ENCODE results near the gene PTPN13. TPM values are rescaled to one million over a fixed set of nuclear protein-coding genes. Genes with fewer than 3 reads are reported as not detected.

PTPN13 gene
- 10 to 100 TPM in 1 of 2 donors, 1 to 10 TPM in 1; 6.2 to 12.1 TPM for total RNA-seq

- no peaks in the 10 kb centered on the region for H3K27me3 ChIP-seq
- no peaks in the 10 kb centered on the region for H3K36me3 ChIP-seq
- H3K4me3 ChIP-seq = peak within 1 kb of the TSS; percentile 46 to 77
- H3K4me1 ChIP-seq = peaks cover 0 to 7% of the 10 kb centered on the region in 2 donors
- TF ChIP-seq CTCF (IDR thresholded peaks at IDR 0.05) = no peak
- H3K27ac ChIP-seq = peak within 1 kb of the TSS; percentile 77 to 85
- DNase-seq (ENCODE audit: low spot score) = peak; percentile 98
- H3K9me3 ChIP-seq = no peaks in the 10 kb centered on the region
Measured at GRCh38 chr4:86593688-86594558, at the start of gene PTPN13. Gene PTPN13 (plus strand): TSS chr4:86594315. CDS start chr4:86635257, 40,942 bp downstream.

- no peak for TF ChIP-seq CTCF (IDR thresholded peaks at IDR 0.05)
- DNase-seq (ENCODE audit: low spot score) = no peak
- Histone ChIP-seq H3K4me1 (peaks cover 0 to 9% of the 10 kb centered on the region in 2 donors), H3K9me3 (no peaks in the 10 kb centered on the region), H3K27me3 (no peaks in the 10 kb centered on the region), H3K27ac (no peak overlapping the region), H3K36me3 (no peaks in the 10 kb centered on the region), H3K4me3 (no peak overlapping the region)
Measured at GRCh38 chr4:86547140-86547539, 47.0 kb upstream of the PTPN13 start.

- no peaks in the 10 kb centered on the region for H3K27me3 ChIP-seq
- no peak for DNase-seq (ENCODE audit: low spot score)
- H3K4me1 ChIP-seq = no peaks in the 10 kb centered on the region
- no peak for TF ChIP-seq CTCF (IDR thresholded peaks at IDR 0.05)
- H3K4me3 ChIP-seq = no peak overlapping the region
- no peak overlapping the region for H3K27ac ChIP-seq
- no peaks in the 10 kb centered on the region for H3K36me3 ChIP-seq
- no peaks in the 10 kb centered on the region for H3K9me3 ChIP-seq
Measured at GRCh38 chr4:86549163-86549788, 44.8 kb upstream of the PTPN13 start.

- no peak for DNase-seq (ENCODE audit: low spot score)
- Histone ChIP-seq H3K36me3 (no peaks in the 10 kb centered on the region), H3K27ac (no peak overlapping the region), H3K9me3 (no peaks in the 10 kb centered on the region), H3K27me3 (no peaks in the 10 kb centered on the region), H3K4me3 (no peak overlapping the region), H3K4me1 (no peaks in the 10 kb centered on the region)
- no peak for TF ChIP-seq CTCF (IDR thresholded peaks at IDR 0.05)
Measured at GRCh38 chr4:86551387-86551786, 42.7 kb upstream of the PTPN13 start.

- Histone ChIP-seq H3K27ac (no peak overlapping the region), H3K4me3 (no peak overlapping the region), H3K36me3 (no peaks in the 10 kb centered on the region), H3K4me1 (no peaks in the 10 kb centered on the region), H3K27me3 (no peaks in the 10 kb centered on the region), H3K9me3 (no peaks in the 10 kb centered on the region)
- DNase-seq (ENCODE audit: low spot score) = no peak
- no peak for TF ChIP-seq CTCF (IDR thresholded peaks at IDR 0.05)
Measured at GRCh38 chr4:86554646-86555045, 39.5 kb upstream of the PTPN13 start.

Data from right atrium auricular region (tissue), 2 donors.